GM19324 (cell line): ENCODE data around the gene DDX23.
"Not testable (repeated sequence)": the region's sequence is repeated elsewhere in the genome, so short reads cannot be mapped to it uniquely, and the experiment has no call there.

Experiments used
- ATAC-seq: cut with Tn5 transposase; IDR thresholded peaks from one replicate; pipeline ENCODE4 v1.9.1; 2021; ENCODE audit warnings: mild to moderate bottlenecking, moderate library complexity; ENCODE audit not compliant: unreplicated experiment, low FRiP score

DDX23 gene

GRCh38 chr12:48863291-48863690 is 11.3 kb upstream of the DDX23 start:
- no peak for ATAC-seq

- ATAC-seq = no peak
Measured at GRCh38 chr12:48862760-48863159, 10.8 kb upstream of the DDX23 start.

GRCh38 chr12:48861111-48861510 is 9.1 kb upstream of the DDX23 start:
- no peak for ATAC-seq

GRCh38 chr12:48860236-48860635 is 8.3 kb upstream of the DDX23 start:
- not testable (repeated sequence) for ATAC-seq

- ATAC-seq = no peak
Measured at GRCh38 chr12:48859607-48860006, 7.6 kb upstream of the DDX23 start.

- ATAC-seq = no peak
Measured at GRCh38 chr12:48858043-48858442, 6.1 kb upstream of the DDX23 start.

GRCh38 chr12:48857278-48857994 is 5.5 kb upstream of the DDX23 start:
- no peak for ATAC-seq

GRCh38 chr12:48856379-48856778 is 4.4 kb upstream of the DDX23 start:
- no peak for ATAC-seq

GRCh38 chr12:48854932-48855331 is 3.0 kb upstream of the DDX23 start:
- not testable (repeated sequence) for ATAC-seq

- no peak for ATAC-seq
Measured at GRCh38 chr12:48854488-48854887, 2.5 kb upstream of the DDX23 start.

GRCh38 chr12:48852734-48853688 is 1.0 kb upstream of the DDX23 start:
- ATAC-seq = no peak

- ATAC-seq = not testable (repeated sequence)
Measured at GRCh38 chr12:48842021-48842420, 9.9 kb downstream of the DDX23 start.

- no peak for ATAC-seq
Measured at GRCh38 chr12:48838048-48838447, 13.9 kb downstream of the DDX23 start.

- ATAC-seq = no peak
Measured at GRCh38 chr12:48832321-48833060, 19.5 kb downstream of the DDX23 start.

- no peak for ATAC-seq
Measured at GRCh38 chr12:48831257-48831656, 20.7 kb downstream of the DDX23 start.

- ATAC-seq = no peak
Measured at GRCh38 chr12:48828841-48829575, 23.0 kb downstream of the DDX23 start.

- no peak for ATAC-seq
Measured at GRCh38 chr12:48828293-48828692, 23.7 kb downstream of the DDX23 start.

GRCh38 chr12:48827513-48828096 is 24.4 kb downstream of the DDX23 start:
- no peak for ATAC-seq

GRCh38 chr12:48827026-48827425 is 24.9 kb downstream of the DDX23 start:
- no peak for ATAC-seq
